ENCODE data around the gene MYBPC2. TPM values are rescaled to one million over a fixed set of nuclear protein-coding genes. Genes with fewer than 3 reads are reported as not detected.
A peak's percentile ranks its signal among the peaks of the same experiment; 100 is the strongest.
"Not testable (repeated sequence)": the region's sequence is repeated elsewhere in the genome, so short reads cannot be mapped to it uniquely, and the experiment has no call there.

The MYBPC2 gene
- polyA plus RNA-seq, 4 donors, result 0.43 to 2.7 (median 0.75) TPM

- no peak for DNase-seq (ENCODE audit: low read depth in 4 of 4, low spot score in 3 of 4)
These were observed 23.3 kb downstream of the MYBPC2 start for GRCh38 chr19:50455992-50456391.

- no peak for DNase-seq (ENCODE audit: low read depth in 4 of 4, low spot score in 3 of 4)
These were observed 24.6 kb downstream of the MYBPC2 start for GRCh38 chr19:50457300-50457699.

GRCh38 chr19:50458396-50459066 is 25.8 kb downstream of the MYBPC2 start:
- no peak for DNase-seq (ENCODE audit: low read depth in 4 of 4, low spot score in 3 of 4)

GRCh38 chr19:50459067-50459456 is 26.4 kb downstream of the MYBPC2 start:
- DNase-seq (ENCODE audit: low read depth in 4 of 4, low spot score in 3 of 4), result no peak

GRCh38 chr19:50459638-50460037 is 26.9 kb downstream of the MYBPC2 start:
- no peak for DNase-seq (ENCODE audit: low read depth in 4 of 4, low spot score in 3 of 4)

GRCh38 chr19:50460161-50460765 is 27.6 kb downstream of the MYBPC2 start:
- no peak for DNase-seq (ENCODE audit: low read depth in 4 of 4, low spot score in 3 of 4)

- DNase-seq (ENCODE audit: low read depth in 4 of 4, low spot score in 3 of 4), result no peak
These were observed 28.6 kb downstream of the MYBPC2 start for GRCh38 chr19:50461066-50461875.

- DNase-seq (ENCODE audit: low read depth in 4 of 4, low spot score in 3 of 4), result no peak
These were observed 30.3 kb downstream of the MYBPC2 start for GRCh38 chr19:50462970-50463369.

- no peak for DNase-seq (ENCODE audit: low read depth in 4 of 4, low spot score in 3 of 4)
These were observed 31.7 kb downstream of the MYBPC2 start for GRCh38 chr19:50464348-50464747.

- DNase-seq (ENCODE audit: low read depth in 4 of 4, low spot score in 3 of 4), result no peak
These were observed 32.3 kb downstream of the MYBPC2 start for GRCh38 chr19:50465000-50465399.

GRCh38 chr19:50465986-50466705 is 33.5 kb downstream of the MYBPC2 start:
- no peak for DNase-seq (ENCODE audit: low read depth in 4 of 4, low spot score in 3 of 4)

- DNase-seq (ENCODE audit: low read depth in 4 of 4, low spot score in 3 of 4), result no peak
These were observed 34.0 kb downstream of the MYBPC2 start for GRCh38 chr19:50466706-50467039.

GRCh38 chr19:50467566-50467965 is 34.9 kb downstream of the MYBPC2 start:
- no peak for DNase-seq (ENCODE audit: low read depth in 4 of 4, low spot score in 3 of 4)

GRCh38 chr19:50468818-50469217 is 36.1 kb downstream of the MYBPC2 start:
- no peak for DNase-seq (ENCODE audit: low read depth in 4 of 4, low spot score in 3 of 4)

GRCh38 chr19:50473336-50473735 is 40.6 kb downstream of the MYBPC2 start:
- DNase-seq (ENCODE audit: low read depth in 4 of 4, low spot score in 3 of 4), result not testable (repeated sequence)

- no peak for DNase-seq (ENCODE audit: low read depth in 4 of 4, low spot score in 3 of 4)
These were observed 42.4 kb downstream of the MYBPC2 start for GRCh38 chr19:50475101-50475568.

GRCh38 chr19:50475736-50476223 is 43.1 kb downstream of the MYBPC2 start:
- no peak for DNase-seq (ENCODE audit: low read depth in 4 of 4, low spot score in 3 of 4)

- DNase-seq (ENCODE audit: low read depth in 4 of 4, low spot score in 3 of 4), result peak; percentile 79 to 91 (median 86)
These were observed 43.7 kb downstream of the MYBPC2 start, which contains the start of the genes EMC10 and GARIN5A for GRCh38 chr19:50476224-50476906. Gene EMC10, plus strand, starts transcription at chr19:50476507. Its CDS starts 38 bp downstream, at chr19:50476545. Gene GARIN5A, minus strand, starts transcription at chr19:50476848. Its CDS starts 460 bp downstream, at chr19:50476388.

- DNase-seq (ENCODE audit: low read depth in 4 of 4, low spot score in 3 of 4), result no peak
These were observed 44.2 kb downstream of the MYBPC2 start for GRCh38 chr19:50476907-50477238.
